NCI-H345 (cell line): Measurements from ENCODE around the gene ZNF74.

ENCODE experiments used
- DNase-seq: peaks from one replicate; lab custom pipeline; 2025; lab: John Stamatoyannopoulos, UW

The ZNF74 gene

GRCh38 chr22:20420157-20420842 lies 26.3 kb downstream of the ZNF74 start:
- no peak for DNase-seq

- DNase-seq, result no peak
Measured at GRCh38 chr22:20421507-20421874, 27.5 kb downstream of the ZNF74 start.

DNA sequence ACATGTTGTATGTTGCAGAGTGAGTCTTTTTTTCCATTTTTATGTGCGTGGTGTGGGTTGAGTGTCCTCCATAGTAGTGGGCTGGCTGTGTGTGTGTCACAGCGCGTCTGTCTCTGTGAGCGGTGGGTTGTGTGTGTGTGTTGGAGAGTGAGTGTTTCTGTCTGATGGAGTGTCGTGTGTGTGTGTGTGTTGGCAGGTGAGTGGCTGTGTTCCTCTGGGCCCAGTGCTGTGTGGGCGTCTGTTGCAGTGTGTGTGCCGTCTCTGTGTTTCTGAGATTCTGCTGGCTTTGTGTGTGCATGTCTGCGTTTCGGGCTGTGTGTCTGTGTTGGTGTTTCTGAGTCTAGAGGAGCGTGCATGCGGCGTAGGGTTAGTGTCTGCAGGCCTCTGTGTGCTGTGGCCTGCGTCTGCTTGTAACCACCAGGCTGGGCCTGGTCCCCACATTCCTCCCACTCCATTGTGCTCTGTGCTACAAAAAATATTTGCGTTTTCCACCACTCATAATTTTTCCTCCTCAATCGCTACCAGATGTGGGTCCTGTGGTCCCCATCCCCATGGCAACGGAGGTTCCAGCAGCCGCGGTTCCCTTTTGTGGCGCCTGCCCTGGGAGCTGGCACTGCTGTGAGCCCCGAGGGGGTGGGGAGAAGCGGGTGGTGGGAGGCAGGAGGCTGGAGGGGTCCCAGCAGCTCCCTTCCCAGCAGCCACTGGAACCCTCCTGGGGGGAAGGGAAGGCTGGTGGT lies 28.5 kb downstream of the ZNF74 start:
- no peak for DNase-seq

DNA sequence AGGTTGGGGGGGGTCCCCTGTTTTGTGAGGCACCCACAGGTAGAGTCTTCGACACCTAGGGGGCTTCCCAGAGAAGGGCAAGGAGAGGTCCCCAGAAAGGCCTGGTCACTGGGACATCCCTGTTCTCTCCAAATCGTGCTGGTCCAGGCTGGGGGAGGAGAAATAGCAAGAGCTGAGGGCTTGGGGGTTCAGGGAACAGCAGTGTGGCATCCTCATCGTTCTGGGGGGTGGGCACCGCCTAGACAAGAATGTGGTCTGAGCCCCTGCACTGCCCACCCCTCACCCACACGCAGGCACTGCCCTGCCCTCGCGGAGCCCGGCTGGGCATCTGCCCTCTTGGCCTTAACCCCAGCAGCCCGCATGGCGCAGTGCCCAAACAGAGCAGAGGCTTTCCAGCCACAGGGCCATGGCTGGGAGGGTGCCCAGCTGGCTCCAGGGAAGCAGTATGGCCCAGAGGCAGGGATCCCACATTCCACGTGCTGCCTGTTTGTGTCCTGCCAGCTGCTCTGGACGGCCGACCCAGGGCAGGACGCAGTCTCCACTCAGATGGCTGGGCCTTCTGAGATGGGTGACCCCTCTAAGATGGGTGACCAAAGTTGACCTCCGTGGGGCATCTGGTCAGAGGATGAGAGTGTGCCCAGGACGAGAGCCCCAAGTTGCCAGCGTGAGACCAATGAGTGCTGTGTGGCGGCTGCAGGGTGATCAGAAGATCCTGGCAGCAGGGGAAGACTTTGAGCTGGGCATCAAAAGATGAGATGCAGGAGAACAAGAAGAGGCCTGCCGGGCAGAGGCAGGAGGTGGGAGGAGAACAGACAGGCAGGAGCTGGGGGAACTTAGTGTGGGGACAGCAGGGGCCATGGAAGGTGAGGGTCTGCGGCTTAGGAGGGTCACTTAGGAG lies 29.3 kb downstream of the ZNF74 start:
- DNase-seq, result no peak

- no peak for DNase-seq
Measured at GRCh38 chr22:20423906-20424551, 30.1 kb downstream of the ZNF74 start.

- no peak for DNase-seq
Measured at GRCh38 chr22:20424568-20424931, 30.6 kb downstream of the ZNF74 start.

GRCh38 chr22:20424932-20425565 lies 31.1 kb downstream of the ZNF74 start:
- DNase-seq, result no peak

DNA sequence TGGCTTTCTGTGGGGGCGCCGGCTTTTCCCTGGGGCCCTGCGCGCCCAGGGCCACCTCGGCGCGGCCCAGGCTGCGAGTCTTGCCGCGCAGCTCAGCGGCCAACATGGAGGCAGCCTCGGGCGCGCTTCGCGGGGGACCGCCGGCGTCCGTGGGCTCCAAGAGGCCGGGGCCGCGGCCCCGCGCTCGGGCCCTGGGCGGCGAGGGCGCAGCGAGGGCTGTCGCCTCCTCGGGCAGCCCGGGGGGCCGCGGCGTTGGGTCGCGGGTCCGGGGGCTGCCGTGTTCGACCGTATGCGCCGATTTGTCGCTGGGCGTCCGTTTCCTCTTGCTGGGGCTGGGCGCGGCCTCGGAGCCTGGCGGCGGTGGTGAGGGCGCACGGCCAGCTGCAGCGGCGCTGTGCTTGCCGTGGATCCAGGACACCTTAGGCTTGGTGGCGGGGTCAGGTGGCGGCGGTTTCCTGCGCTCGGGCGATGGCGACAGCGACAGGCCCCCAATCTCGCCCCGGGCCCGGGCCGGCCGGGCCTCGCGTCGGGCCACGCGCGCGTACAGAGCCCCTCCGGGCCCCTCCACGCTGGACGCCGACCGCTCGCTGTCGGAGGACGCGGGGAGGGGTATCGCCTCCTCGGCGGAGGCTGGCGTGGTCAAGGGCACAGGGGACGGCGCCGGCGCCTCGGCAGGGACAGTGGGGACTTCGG lies 31.8 kb downstream of the ZNF74 start:
- DNase-seq, result no peak

- no peak for DNase-seq
Measured at GRCh38 chr22:20426259-20426615, 32.3 kb downstream of the ZNF74 start.

DNA sequence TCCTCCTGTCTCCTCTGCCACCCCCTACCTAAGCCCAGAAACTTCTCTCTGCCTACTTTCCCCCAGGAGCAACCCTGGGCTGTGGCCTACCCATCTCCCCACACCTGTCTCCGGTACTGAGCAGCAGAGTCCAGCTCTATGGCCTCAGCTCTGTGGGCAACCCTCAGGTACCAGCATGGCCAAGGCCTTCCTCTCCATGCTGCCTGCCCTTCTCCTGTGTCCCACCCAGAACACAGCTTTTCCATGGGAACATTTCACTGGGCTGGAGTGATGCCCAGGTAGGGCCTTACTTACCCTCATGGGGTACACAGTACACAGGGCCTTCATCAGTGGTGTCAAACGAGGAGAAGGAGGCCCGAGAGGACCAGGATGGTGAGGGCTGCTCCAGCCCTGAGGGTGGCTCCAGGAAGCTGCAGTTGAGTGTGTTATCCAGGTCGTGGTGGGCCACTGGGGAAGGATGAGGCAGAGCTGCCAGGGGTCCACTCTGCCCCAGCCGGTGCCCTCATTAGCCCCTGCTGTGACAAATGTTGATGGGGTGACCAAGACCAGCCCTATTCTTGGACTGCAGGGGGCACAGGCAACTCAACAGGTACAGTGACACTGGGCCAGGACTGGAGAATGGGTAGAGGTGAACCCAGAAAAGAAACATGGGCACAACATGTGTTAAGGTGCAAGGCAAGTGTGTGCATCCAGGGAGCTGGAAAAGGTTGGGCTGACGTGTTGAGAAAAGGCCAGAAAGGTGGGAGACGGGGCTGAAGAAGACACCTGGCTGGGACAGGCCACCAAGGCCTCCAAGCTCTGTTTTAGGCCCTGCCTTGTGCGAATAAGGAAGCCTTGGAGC lies 33.4 kb downstream of the ZNF74 start:
- DNase-seq, result no peak

- DNase-seq, result no peak
Measured at GRCh38 chr22:20427945-20428417, 34.0 kb downstream of the ZNF74 start.

DNA sequence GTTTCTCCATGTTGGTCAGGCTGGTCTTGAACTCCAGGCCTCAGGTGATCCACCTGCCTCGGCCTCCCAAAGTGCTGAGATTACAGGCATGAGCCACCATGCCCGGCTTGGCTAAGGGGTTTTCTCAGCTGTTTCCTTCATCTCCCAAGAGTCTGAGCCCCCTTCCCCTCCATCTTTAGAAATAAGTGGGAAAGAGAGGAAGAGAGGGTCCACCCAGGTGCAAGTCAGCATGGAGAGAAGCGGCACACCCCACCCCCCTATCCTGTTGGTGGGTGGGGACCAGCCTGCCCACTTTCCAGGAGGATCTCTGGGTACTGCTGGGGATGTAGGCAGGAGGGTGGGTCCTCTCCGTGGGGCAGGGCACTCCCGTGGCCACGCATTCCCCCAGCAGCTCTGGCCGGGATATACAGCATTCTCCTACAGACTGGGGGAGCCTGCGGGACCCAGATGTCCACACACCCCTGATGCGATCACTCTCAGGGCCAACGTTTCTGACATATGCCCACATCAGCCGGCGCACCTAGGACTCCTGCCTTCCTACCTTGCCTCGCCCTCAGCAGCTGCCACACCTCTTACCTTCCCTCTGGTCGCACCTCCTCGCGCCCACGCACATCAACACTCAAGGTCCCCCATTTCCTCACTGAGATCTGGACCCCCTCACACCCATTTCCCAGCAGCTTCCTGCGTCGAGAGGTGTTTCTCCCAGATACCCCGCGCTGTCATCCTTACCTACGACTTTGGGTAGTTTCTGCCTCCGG lies 34.7 kb downstream of the ZNF74 start:
- no peak for DNase-seq

GRCh38 chr22:20429254-20430100 lies 35.5 kb downstream of the ZNF74 start:
- peak; percentile 52 for DNase-seq

DNA sequence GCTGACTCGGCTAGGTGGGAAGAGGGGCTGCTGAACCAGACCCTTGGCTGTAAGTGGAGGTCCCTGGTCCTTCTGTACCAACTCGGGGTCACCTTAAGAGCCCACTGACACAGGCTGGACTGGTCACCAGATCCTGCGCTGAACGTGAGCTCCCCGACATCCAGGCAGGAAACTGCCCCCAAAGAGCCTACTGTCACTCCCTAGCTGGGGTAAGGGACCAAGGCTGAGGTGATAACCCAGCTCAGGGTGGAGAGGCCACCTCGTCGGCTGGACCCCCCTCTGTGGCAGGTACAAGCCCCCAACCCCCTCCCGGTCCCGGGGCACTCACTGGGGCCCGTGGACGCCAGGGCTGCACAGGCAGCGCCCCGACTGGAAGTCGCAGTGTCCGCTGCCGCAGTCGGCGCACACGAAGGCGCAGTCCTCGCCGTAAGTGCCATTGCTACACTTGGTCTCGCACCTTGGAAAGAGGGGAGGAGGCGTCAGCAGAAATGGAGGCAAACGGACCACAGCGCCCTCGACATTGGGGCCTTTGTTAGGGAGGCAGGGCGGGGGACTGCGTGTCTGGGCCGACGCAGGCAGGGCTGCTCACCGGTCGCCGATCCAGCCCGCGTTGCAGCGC lies 36.3 kb downstream of the ZNF74 start:
- DNase-seq, result no peak

GRCh38 chr22:20430720-20431510 lies 37.0 kb downstream of the ZNF74 start:
- DNase-seq, result peak; percentile 14

GRCh38 chr22:20431511-20432192 lies 37.7 kb downstream of the ZNF74 start:
- DNase-seq, result no peak

DNA sequence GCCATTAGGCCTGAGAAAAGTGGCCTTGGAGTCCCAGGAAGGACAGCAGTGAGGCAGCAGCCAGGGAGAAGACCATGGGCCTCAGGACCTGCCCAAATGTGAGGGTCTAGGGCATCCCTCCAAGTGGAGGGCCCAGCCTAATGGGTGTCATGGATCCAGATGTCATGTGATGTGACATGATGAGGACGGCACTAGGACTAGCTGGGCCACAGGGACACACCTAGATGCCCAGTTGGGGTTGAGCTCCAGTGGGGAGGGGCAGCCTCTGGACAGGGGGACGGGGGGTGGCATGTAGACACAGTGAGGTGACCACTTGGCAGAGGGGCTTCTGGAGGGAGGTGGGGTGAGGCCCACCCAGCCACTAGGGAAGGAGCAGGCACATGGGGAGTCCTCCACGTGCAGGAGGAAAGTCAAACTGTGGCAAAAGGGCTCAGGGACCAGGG lies 38.3 kb downstream of the ZNF74 start:
- DNase-seq, result no peak
